ENCODE measurements around the gene FAM171A2. TPM values are rescaled to one million over a fixed set of nuclear protein-coding genes. Genes with fewer than 3 reads are reported as not detected.

FAM171A2 gene
- total RNA-seq, 1 experiment from 2014 or later, result 7.6 TPM

DNA sequence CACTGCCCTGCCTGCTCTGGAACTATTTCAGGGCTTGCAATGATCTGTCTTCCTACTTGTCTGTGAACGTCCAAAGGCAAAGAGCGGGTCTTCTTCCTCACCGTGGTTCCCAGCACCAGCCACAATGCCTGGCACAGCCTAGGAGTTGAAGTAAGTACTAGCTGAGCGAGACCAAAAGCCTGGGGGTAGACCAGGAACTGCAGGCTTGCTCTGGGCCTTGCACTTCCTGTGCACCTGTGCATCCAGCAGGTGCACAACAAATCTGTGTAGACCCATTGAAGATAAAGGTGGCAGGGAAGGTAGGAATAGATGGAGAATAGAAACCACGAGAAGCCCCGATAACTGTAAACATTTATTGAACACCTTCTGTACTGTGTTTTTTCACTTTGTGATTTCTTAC, 4.6 kb downstream of the FAM171A2 start:
- H3K36me3 ChIP-seq (ENCODE audit: control insufficient read depth, insufficient read depth, low read length), result no peaks in the 10 kb centered on the region
- DNase-seq (ENCODE audit: low read depth, low spot score) (no peak), ATAC-seq (no peak)
- BruUV-seq (replicated peaks), result no TSS peak
- in situ Hi-C loops (cut with HindIII; ENCODE audit: low pct_unique_long_range_greater_than_20kb, low sequenced_read_pairs), result no loop called here
- H3K27ac ChIP-seq (ENCODE audit: low read length), result no peak overlapping the region
- no peaks in the 10 kb centered on the region for H3K27me3 ChIP-seq (ENCODE audit: control insufficient read depth, insufficient read depth, low read length)
- no peaks in the 10 kb centered on the region for H3K9me3 ChIP-seq (ENCODE audit: control insufficient read depth, insufficient read depth, low read depth, low read length)
- H3K4me1 ChIP-seq (ENCODE audit: control insufficient read depth, insufficient read depth, low read length), result peaks cover 6% of the 10 kb centered on the region; the same call in 1 of the 2 replicates
- intact Hi-C loops (cut with micrococcal nuclease; ENCODE audit: unreplicated experiment), result no loop called here
- TF ChIP-seq REST (IDR thresholded peaks at IDR 0.05; ENCODE audit: insufficient read depth in 1 of 2, low read depth in 2 of 2, low read length in 1 of 2) (no peak), TCF7L2 (IDR thresholded peaks at IDR 0.05; ENCODE audit: low read depth, low read length) (no peak), SIN3A (IDR thresholded peaks at IDR 0.05; ENCODE audit: borderline replicate concordance, insufficient read depth, low read depth, low read length) (no peak), POLR2AphosphoS5 (IDR thresholded peaks at IDR 0.05; ENCODE audit: low read depth, low read length) (no peak)
- TF ChIP-seq, protein P1, sequence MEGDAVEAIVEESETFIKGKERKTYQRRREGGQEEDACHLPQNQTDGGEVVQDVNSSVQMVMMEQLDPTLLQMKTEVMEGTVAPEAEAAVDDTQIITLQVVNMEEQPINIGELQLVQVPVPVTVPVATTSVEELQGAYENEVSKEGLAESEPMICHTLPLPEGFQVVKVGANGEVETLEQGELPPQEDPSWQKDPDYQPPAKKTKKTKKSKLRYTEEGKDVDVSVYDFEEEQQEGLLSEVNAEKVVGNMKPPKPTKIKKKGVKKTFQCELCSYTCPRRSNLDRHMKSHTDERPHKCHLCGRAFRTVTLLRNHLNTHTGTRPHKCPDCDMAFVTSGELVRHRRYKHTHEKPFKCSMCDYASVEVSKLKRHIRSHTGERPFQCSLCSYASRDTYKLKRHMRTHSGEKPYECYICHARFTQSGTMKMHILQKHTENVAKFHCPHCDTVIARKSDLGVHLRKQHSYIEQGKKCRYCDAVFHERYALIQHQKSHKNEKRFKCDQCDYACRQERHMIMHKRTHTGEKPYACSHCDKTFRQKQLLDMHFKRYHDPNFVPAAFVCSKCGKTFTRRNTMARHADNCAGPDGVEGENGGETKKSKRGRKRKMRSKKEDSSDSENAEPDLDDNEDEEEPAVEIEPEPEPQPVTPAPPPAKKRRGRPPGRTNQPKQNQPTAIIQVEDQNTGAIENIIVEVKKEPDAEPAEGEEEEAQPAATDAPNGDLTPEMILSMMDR (IDR thresholded peaks at IDR 0.05), result no peak
- ChIA-PET CTCF (interaction anchor here (0.6 kb wide), 1 partner anchor 214 kb away, joined by 3 read pairs; no protein-coding TSS in a partner anchor), POLR2A (no interaction called here)
- H3K4me3 ChIP-seq (ENCODE audit: low read depth in 2 of 2, low read length in 2 of 2), result no peak overlapping the region

GRCh38 chr17:44358066-44358465, 5.6 kb downstream of the FAM171A2 start:
- Histone ChIP-seq H3K4me3 (ENCODE audit: low read depth in 2 of 2, low read length in 2 of 2) (no peak overlapping the region), H3K27ac (ENCODE audit: low read length) (no peak overlapping the region), H3K9me3 (ENCODE audit: control insufficient read depth, insufficient read depth, low read depth, low read length) (no peaks in the 10 kb centered on the region), H3K4me1 (ENCODE audit: control insufficient read depth, insufficient read depth, low read length) (peaks cover 6% of the 10 kb centered on the region; the same call in 1 of the 2 replicates), H3K36me3 (ENCODE audit: control insufficient read depth, insufficient read depth, low read length) (no peaks in the 10 kb centered on the region), H3K27me3 (ENCODE audit: control insufficient read depth, insufficient read depth, low read length) (no peaks in the 10 kb centered on the region)
- no peak for TF ChIP-seq POLR2AphosphoS5 (IDR thresholded peaks at IDR 0.05; ENCODE audit: low read depth, low read length)
- TF ChIP-seq, protein P1 (IDR thresholded peaks at IDR 0.05), result no peak
- TF ChIP-seq SIN3A (IDR thresholded peaks at IDR 0.05; ENCODE audit: borderline replicate concordance, insufficient read depth, low read depth, low read length), result no peak
- DNase-seq (ENCODE audit: low read depth, low spot score), result no peak
- CTCF ChIA-PET, result no interaction called here
- ATAC-seq, result no peak
- POLR2A ChIA-PET, result interaction anchor here (0.6 kb wide), 1 partner anchor 231 kb away, joined by 8 read pairs; no protein-coding TSS in a partner anchor
- intact Hi-C loops (cut with micrococcal nuclease; ENCODE audit: unreplicated experiment), result no loop called here
- BruUV-seq (replicated peaks), result no TSS peak
- in situ Hi-C loops (cut with HindIII; ENCODE audit: low pct_unique_long_range_greater_than_20kb, low sequenced_read_pairs), result no loop called here
